NOMO-1 treated with dmso at 0.1 percent for 144 hours (cell line): ENCODE data around the gene ELAVL1.

ENCODE experiments used
- DNase-seq: peaks from one replicate; lab custom pipeline; 2025; ENCODE audit not compliant: unreplicated experiment; lab: John Stamatoyannopoulos, UW

ELAVL1 gene

GRCh38 chr19:8022275-8022674 lies 16.8 kb upstream of the ELAVL1 start:
- no peak for DNase-seq

GRCh38 chr19:8021374-8021773 lies 15.9 kb upstream of the ELAVL1 start:
- no peak for DNase-seq

- no peak for DNase-seq
Measured at GRCh38 chr19:8020681-8021080, 15.2 kb upstream of the ELAVL1 start.

GRCh38 chr19:8017808-8018207 lies 12.4 kb upstream of the ELAVL1 start:
- peak; percentile 3 for DNase-seq

DNA sequence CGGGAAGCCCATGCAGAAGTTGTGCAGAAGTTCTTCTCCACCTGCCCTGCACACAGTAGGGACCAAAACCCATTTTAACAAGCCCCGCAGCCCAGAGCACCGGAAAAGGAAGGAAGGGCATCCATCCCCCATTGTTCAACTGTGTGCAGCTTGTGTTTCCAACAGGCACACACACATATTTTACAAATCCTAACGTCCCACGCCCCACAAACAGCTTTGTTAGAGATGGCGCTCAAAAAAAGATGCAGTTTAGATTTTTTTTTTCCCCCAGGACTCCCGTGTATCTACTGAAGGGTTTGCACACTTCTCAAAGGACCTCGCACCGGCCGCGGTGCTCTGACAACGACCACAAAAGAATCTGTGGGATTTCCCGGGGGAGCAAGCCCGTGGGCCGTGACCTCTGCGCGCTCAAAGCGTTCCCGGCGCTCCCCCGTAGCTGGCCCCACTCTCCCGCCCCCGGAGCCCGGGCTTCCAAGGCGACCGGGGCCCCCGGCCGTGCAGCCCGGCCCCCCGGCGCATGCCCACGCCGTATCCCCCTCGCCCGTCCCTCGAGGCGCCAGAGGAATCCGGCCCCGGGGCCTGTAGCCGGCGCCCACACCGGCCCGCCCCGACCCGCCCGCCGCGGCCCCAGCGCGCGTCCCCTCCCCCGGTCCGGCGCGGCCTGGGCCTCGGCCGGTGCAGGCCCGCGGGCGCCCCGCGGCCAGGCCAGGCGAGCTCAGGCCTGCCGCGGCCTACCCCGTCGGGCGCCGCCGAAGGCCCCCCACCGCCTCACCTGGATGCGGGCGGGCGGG lies 523 bp downstream of the ELAVL1 start:
- DNase-seq: no peak

DNA sequence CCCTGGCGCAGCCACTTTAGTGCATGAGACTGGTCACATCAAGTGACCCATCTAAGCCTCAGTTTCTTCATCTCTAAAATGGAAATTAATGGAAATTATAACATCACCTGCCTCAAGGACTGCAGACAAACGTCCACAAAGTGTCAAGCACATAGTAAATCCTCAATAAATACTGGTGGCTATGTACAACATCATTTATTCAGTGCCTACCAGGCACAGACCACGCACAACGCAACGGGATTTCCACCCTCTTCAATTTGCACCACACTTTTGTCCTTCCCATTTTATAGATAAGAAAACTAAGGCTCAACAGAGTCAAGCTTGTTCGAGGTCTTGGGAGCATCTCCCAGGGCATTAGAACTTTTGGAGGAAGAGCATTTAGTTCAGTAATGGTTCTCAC lies 1.4 kb downstream of the ELAVL1 start:
- DNase-seq: no peak

- DNase-seq: peak; percentile 86
Measured at GRCh38 chr19:8001995-8002849, 3.2 kb downstream of the ELAVL1 start.

DNA sequence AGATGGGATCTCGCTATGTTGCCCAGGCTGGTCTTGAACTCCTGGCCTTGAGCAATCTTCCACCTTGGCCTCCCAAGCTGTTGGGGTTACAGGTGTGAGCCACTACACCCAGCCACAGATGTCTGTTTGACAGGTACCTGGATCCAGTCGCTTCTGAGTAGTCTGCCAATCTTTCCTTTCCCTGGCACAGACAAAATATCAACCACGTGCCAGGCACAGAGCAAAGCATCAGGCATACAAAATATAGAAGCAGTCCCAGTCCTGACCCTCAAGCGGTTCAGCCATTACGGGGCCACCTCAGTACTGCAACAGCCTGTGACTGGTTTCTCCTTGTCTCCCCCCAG lies 3.8 kb downstream of the ELAVL1 start:
- no peak for DNase-seq

DNA sequence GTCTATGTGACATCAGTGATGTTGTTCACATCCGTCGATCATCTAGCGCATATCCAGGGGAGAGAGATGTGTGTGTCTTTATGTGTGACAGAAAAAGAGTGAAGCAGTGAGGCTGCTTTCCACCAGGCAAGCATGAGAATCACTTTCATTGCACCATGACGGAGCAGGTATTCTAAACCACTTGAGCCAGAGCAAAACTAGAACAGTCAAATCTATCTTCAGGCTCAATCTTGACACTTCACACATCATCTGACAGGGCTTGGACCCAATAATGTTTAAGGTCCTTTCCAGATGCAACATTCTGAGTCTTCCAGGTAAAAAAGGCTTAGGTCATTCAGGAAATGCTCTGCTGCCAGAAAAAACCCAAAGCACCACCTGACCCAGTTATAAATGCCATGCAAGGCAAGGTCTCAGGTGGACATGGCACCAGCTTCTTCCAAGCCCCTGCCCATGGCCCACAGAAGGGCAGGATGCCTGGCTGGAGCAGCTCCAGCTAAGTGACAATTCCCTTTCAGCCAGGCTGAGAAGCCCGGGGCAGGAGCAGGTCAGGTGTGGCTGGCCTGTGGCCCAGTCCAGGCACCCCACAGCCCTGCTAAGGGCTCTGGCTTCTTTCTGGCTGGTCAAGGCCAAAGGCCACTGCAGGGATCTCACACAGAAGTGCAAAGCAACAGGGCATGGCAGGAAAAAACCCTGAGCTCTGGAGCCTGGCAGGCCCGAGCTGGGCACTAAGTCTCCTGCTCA lies 5.0 kb downstream of the ELAVL1 start:
- no peak for DNase-seq

DNA sequence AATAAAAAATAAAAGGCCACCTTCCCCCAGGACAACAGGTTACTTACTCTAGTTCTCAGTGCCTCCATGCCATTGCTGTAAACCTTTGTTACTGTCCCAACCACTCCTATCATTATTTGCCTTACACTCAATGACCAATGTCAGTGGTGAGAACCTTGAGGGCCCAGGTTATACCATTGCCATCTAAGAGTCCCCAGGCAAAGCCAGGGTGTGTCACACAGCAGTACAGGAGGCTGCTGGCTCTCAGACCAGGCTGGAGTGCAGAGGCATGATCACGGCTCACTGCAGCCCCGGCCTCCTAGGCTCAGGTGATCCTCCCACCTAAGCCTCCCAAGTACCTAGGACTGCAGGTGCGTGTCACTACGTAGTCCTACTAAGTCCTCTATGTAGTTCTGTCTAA lies 6.1 kb downstream of the ELAVL1 start:
- DNase-seq: no peak

DNA sequence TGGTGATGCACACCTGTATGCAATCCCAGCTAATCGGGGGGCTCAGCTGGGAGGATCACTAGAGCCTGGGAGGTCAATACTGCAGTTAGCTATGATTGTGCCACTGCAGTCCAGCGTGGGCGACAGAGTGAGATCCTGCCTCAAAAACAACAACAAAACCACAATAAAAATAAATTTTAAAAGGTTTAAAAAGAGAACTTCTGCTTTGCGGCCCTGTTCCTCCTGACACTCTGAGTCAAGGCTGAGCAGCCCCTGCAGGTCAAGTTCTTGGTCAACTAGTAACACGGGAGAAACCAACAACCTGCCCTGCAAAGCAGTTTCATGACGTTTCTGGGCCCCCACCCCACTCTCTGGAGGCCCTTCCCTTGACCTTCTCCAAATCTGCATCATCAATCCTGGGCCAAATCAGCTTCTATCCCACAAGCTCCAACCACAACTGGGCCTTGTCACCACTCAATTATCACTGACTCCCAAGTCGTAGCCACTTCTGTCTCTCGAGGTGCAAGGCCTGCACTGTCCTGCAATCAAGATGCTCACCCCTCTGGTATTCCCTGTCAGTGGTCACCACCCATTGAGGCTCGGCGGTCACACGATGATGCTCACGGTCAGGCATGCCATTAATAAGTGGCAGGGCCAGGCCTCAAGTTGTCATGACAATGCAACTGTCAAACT lies 7.5 kb downstream of the ELAVL1 start:
- no peak for DNase-seq

- no peak for DNase-seq
Measured at GRCh38 chr19:7996883-7997282, 8.6 kb downstream of the ELAVL1 start.

DNA sequence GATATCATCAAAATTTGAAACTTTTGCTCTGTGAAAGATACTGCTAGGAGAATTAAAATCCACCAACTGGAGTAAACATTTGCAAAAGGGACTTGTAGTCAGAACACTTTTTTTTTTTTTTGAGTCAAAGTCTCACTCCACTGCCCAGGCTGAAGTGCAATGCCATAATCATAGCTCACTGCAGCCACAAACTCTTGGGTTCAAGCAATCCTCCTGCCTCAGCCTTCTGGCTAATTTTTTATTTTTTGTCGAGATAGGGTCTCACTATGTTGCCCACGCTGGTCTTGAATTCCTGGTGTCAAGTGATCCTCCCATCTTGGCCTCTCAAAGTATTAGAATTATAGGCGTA lies 9.7 kb downstream of the ELAVL1 start:
- no peak for DNase-seq

DNA sequence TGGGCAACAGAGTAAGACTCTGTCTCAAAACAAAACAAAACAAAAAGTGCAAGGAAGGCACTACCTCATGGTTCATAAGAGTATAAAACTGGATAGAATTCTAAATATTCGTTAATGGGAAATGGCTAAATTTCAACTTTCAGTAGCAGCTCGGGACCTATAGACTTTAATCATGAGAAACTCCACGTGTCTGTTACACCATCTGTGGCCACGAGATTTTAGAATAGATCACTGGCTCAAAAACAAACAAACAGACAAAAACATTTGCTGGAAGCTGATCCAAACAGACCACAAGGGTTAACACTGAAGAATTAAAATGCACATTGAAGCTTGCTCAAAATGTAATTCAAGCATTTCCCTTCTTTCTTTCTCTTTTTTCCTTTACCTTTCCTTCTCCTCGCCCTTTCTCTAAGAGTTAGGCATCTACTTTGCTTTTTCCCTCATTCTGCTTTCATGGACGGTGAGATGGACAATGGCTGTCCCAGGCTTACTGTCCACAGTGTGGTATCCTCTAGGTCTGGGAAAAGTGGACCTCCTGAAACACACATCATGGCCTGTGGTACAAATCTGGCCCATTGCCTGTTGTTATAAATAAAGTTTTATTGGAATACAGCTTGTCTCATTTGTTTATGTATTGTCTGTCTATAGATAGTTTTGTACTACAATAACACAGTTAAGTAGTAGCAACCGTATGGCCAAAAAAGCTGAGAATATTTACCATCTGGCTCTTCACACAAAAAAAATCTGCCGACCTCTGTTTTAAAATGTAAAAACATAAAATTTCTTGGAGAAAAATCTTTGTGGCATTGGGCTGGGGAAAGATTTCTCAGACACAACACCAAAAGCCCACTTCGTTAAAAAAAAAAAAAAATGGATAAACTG lies 10.3 kb downstream of the ELAVL1 start:
- DNase-seq: no peak

DNA sequence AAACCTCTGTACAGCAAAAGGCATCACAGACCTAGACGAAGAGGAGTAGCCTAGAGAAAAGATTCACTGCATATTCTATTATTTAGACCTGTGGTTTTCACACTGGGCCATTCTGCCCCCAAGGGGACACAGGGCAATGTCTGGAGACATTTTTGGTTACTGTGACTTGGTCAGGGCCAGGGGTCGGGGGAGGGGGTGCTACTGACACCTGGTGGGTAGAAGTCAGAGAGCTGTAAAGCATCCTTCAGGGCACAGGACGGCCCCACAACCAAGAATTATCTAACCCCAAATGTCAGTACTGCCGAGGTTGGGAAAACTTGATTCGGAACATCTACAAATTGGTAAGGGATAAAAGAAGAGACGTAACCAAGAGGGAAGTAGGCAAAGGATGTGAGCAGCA lies 11.3 kb downstream of the ELAVL1 start:
- no peak for DNase-seq

DNA sequence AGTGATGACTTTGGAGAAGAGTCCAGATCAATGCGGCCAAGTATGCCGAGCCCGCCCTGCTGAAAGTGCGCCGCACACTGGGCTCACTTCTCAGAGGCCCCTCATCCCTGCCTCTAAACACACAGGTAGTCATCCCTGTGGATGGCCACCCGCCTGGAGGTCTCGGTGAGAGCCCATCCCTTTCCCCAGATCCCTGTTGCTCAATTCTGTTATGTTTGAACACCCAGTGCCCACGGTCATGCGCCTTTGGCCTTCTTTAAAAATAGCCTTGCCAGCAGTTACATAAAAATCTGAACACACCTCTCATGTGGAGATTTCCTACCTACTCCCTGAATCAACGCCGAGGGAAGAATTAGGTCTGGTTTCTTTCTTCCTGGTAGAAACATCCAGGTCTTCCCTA lies 11.9 kb downstream of the ELAVL1 start:
- DNase-seq: no peak

DNA sequence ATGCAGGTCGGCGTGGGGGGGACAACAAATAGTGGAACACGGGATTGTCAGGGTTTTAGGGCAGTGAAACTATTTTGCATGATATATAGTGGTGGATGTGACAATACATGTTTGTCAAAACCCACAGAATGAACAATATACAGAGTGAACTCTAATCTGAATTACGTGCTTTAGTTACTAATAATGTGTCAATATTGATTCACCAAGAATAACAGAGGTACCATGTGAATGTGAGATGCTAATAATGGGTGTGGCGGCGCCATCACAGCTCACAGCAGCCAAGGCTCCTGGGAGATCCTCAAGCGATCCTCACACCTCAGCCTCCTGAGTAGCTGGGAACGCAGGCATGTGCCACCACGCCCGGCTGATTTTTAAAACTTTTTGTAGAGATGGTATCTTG lies 12.9 kb downstream of the ELAVL1 start:
- DNase-seq: no peak

GRCh38 chr19:7989071-7989575 lies 16.3 kb downstream of the ELAVL1 start:
- DNase-seq: no peak

DNA sequence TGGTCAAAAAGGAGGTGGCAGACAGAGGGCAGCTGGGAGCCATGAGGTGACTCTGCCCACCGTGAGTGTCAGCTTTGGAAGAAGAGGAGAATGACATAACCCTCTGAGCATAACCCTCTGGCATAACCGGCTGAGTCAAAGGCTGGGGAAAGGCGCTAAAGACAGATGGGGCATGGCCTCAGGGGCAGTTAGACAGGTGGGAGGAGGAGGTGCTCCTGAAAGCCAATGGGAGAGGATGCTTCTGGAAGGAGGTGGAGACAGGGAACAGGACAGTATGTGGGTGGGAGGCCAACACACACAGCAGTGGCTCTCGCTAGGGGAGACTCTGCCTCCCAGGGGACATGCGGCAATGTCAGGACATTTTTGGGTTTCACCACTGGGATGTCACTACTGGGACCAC lies 17.1 kb downstream of the ELAVL1 start:
- no peak for DNase-seq

DNA sequence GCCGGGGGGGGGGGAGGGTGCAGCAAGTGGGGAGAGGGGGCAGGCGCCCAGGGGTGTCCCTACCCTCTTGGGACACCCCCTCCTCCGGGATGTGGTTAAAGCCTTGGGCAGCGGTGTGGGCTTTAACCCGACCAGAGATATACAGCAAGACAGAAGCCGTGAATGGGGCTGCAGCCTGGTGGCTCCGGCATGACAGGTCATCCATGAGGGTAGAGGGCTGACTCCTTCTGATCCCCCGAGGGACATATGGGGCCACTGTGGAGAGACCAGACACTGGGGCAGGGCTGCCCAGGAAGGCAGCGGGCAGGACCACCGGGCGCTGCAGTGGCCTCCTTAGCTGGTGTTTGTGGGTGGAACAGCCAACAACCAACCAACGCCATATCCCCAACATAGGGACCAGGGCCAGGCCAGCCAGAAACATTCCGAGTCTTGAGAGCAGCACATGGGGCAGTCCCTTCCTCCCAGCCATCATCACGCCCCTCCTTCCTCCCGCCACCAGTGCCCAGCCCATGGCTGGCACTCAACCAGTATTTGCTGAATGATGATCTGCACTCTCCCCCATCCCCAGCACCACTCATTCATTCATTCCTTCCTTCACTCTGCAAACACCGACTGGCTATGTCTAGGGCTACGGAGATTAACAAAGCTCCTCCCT lies 18.2 kb downstream of the ELAVL1 start:
- no peak for DNase-seq
